T follicular helper cell (primary cell): Measurements from ENCODE around the gene TPCN2.

Source experiments
- DNase-seq: peaks from one replicate; pipeline ENCODE4 v3.0.0-alpha.2; 2020; ENCODE audit warnings: low read depth

Gene TPCN2

GRCh38 chr11:69057236-69057635 is 8.5 kb downstream of the TPCN2 start:
- no peak for DNase-seq

- DNase-seq: no peak
Measured at GRCh38 chr11:69057801-69058200, 9.1 kb downstream of the TPCN2 start.

GRCh38 chr11:69058511-69059270 is 10.0 kb downstream of the TPCN2 start:
- no peak for DNase-seq

- DNase-seq: no peak
Measured at GRCh38 chr11:69059429-69059828, 10.7 kb downstream of the TPCN2 start.

- no peak for DNase-seq
Measured at GRCh38 chr11:69059985-69060384, 11.3 kb downstream of the TPCN2 start.

- DNase-seq: no peak
Measured at GRCh38 chr11:69060806-69061712, 12.3 kb downstream of the TPCN2 start.

- DNase-seq: no peak
Measured at GRCh38 chr11:69061713-69062053, 13.0 kb downstream of the TPCN2 start.

GRCh38 chr11:69062169-69062855 is 13.6 kb downstream of the TPCN2 start:
- no peak for DNase-seq

GRCh38 chr11:69062873-69063651 is 14.3 kb downstream of the TPCN2 start:
- DNase-seq: no peak

GRCh38 chr11:69063652-69064260 is 15.0 kb downstream of the TPCN2 start:
- DNase-seq: no peak

GRCh38 chr11:69064394-69064957 is 15.7 kb downstream of the TPCN2 start:
- no peak for DNase-seq

- DNase-seq: no peak
Measured at GRCh38 chr11:69065147-69065710, 16.5 kb downstream of the TPCN2 start.

- no peak for DNase-seq
Measured at GRCh38 chr11:69066122-69067112, 17.7 kb downstream of the TPCN2 start.

- DNase-seq: no peak
Measured at GRCh38 chr11:69067200-69067599, 18.5 kb downstream of the TPCN2 start.

GRCh38 chr11:69071086-69071800 is 22.5 kb downstream of the TPCN2 start:
- no peak for DNase-seq

- DNase-seq: no peak
Measured at GRCh38 chr11:69071956-69072355, 23.2 kb downstream of the TPCN2 start.

- no peak for DNase-seq
Measured at GRCh38 chr11:69073469-69073868, 24.7 kb downstream of the TPCN2 start.

- no peak for DNase-seq
Measured at GRCh38 chr11:69074375-69075140, 25.8 kb downstream of the TPCN2 start.
